WERI-Rb-1 (cell line): ENCODE data around the gene HOXC4.

ENCODE experiments used
- DNase-seq: peaks from one replicate; pipeline ENCODE4 v3.0.0-alpha.2; 2020
- H3K27ac ChIP-seq: fragments of 250-450 bp; sonication (Bioruptor Pico); 2 replicates; pipeline ENCODE4 v1.5.1; 2020; ENCODE audit warnings: mild to moderate bottlenecking, moderate library complexity
- H3K27me3 ChIP-seq: fragments of 250-450 bp; sonication (Bioruptor Pico); 2 replicates; pipeline ENCODE4 v1.5.1; 2021; ENCODE audit warnings: mild to moderate bottlenecking, low read depth, moderate library complexity; ENCODE audit not compliant: insufficient read depth, severe bottlenecking
- H3K36me3 ChIP-seq: fragments of 250-450 bp; sonication (Bioruptor Pico); 2 replicates; pipeline ENCODE4 v1.5.1; 2020; ENCODE audit warnings: mild to moderate bottlenecking, moderate library complexity
- H3K4me3 ChIP-seq: 2 replicates; pipeline ENCODE4 v1.5.1; 2011; ENCODE audit warnings: low read depth, mild to moderate bottlenecking, control low read depth, low read length
- H3K9me3 ChIP-seq: fragments of 250-450 bp; sonication (Bioruptor Pico); 2 replicates; pipeline ENCODE4 v1.5.1; 2021; ENCODE audit warnings: mild to moderate bottlenecking, moderate library complexity; ENCODE audit not compliant: severe bottlenecking
- CTCF ChIP-seq: IDR thresholded peaks from 2 replicates; pipeline ENCODE4 v1.5.1; 2011; ENCODE audit warnings: low read depth, mild to moderate bottlenecking, control low read depth, inconsistent platforms, low read length

The HOXC4 gene

GRCh38 chr12:54018468-54018984 is 35.1 kb upstream of the HOXC4 start:
- H3K4me3 ChIP-seq, result peak overlapping the region; percentile 73
- no peaks in the 10 kb centered on the region; the same call in 1 of the 2 replicates for H3K36me3 ChIP-seq
- H3K9me3 ChIP-seq, result no peaks in the 10 kb centered on the region
- no peaks in the 10 kb centered on the region for H3K27me3 ChIP-seq
- DNase-seq, result peak; percentile 85
- no peak for TF ChIP-seq CTCF
- peak overlapping the region; percentile 97 for H3K27ac ChIP-seq

GRCh38 chr12:54019091-54019811 is 34.4 kb upstream of the HOXC4 start:
- Histone ChIP-seq H3K27me3 (no peaks in the 10 kb centered on the region), H3K9me3 (no peaks in the 10 kb centered on the region), H3K27ac (peak overlapping the region; percentile 97), H3K4me3 (peak overlapping the region; percentile 73), H3K36me3 (no peaks in the 10 kb centered on the region; the same call in 1 of the 2 replicates)
- DNase-seq, result peak; percentile 64
- no peak for TF ChIP-seq CTCF

- no peak for DNase-seq
- no peak for TF ChIP-seq CTCF
- peak overlapping the region; percentile 73 for H3K4me3 ChIP-seq
- no peaks in the 10 kb centered on the region; the same call in 1 of the 2 replicates for H3K36me3 ChIP-seq
- H3K27me3 ChIP-seq, result no peaks in the 10 kb centered on the region
- peak overlapping the region; percentile 97 for H3K27ac ChIP-seq
- H3K9me3 ChIP-seq, result no peaks in the 10 kb centered on the region
These were observed 33.6 kb upstream of the HOXC4 start for GRCh38 chr12:54019924-54020590.

- Histone ChIP-seq H3K9me3 (no peaks in the 10 kb centered on the region), H3K27me3 (no peaks in the 10 kb centered on the region), H3K27ac (peak overlapping the region; percentile 97), H3K4me3 (peak overlapping the region; percentile 73), H3K36me3 (no peaks in the 10 kb centered on the region; the same call in 1 of the 2 replicates)
- DNase-seq, result peak; percentile 74
- no peak for TF ChIP-seq CTCF
These were observed 32.8 kb upstream of the HOXC4 start for GRCh38 chr12:54020591-54021405.

GRCh38 chr12:54021432-54022013 is 32.1 kb upstream of the HOXC4 start:
- TF ChIP-seq CTCF, result 0 out of 2 replicates have a peak, but pooled peaks have one; percentile 39
- Histone ChIP-seq H3K27me3 (no peaks in the 10 kb centered on the region), H3K27ac (peak overlapping the region; percentile 97), H3K9me3 (no peaks in the 10 kb centered on the region), H3K4me3 (peak overlapping the region; percentile 73), H3K36me3 (no peaks in the 10 kb centered on the region; the same call in 1 of the 2 replicates)
- peak; percentile 76 for DNase-seq
